Activated T-cell treated with anti-CD3 and anti-CD28 coated beads, Interleukin-2, amount 50 U/mL, for 72 hours (primary cell): ENCODE data around the gene NBR1. TPM values are rescaled to one million over a fixed set of nuclear protein-coding genes. Genes with fewer than 3 reads are reported as not detected.
A peak's percentile ranks its signal among the peaks of the same experiment; 100 is the strongest.
"Not testable (repeated sequence)": the region's sequence is repeated elsewhere in the genome, so short reads cannot be mapped to it uniquely, and the experiment has no call there.

Experiments
- ATAC-seq, 2 donors: fragments of 150-1000 bp; cut with Tn5 transposase; replicated peaks in 1 of 2; 2 replicates each; pipeline ENCODE4 v1.10.0; 2021; ENCODE audit warnings: moderate library complexity in 2 of 2, mild to moderate bottlenecking in 1 of 2
- DNase-seq, 2 donors: peaks; one replicate each; pipeline ENCODE4 v3.0.0; 2021 to 2022; ENCODE audit warnings: mixed read lengths in 1 of 2
- H3K27ac Mint-ChIP-seq: one replicate; pipeline ENCODE4 v1.8.0; 2022; ENCODE audit warnings: mild to moderate bottlenecking, moderate library complexity, mixed read lengths
- H3K27me3 Mint-ChIP-seq: one replicate; pipeline ENCODE4 v1.8.0; 2022; ENCODE audit warnings: low read depth, mixed read lengths
- H3K36me3 Mint-ChIP-seq, 2 donors: one replicate each; pipeline ENCODE4 v1.8.0; 2022; ENCODE audit warnings: mixed read lengths in 2 of 2, mild to moderate bottlenecking in 1 of 2; ENCODE audit not compliant: insufficient read depth in 2 of 2
- H3K4me1 Mint-ChIP-seq: one replicate; pipeline ENCODE4 v1.8.0; 2022; ENCODE audit warnings: low read depth, mixed read lengths
- H3K4me3 Mint-ChIP-seq, 2 donors: one replicate each; pipeline ENCODE4 v1.8.0; 2022; ENCODE audit warnings: mild to moderate bottlenecking in 2 of 2, mixed read lengths in 2 of 2, moderate library complexity in 2 of 2
- H3K9me3 Mint-ChIP-seq, 2 donors: one replicate each; pipeline ENCODE4 v1.8.0; 2022; ENCODE audit warnings: mixed read lengths in 2 of 2
- total RNA-seq, 2 donors: library from RNA; stranded (reverse); gene quantifications; one replicate each; pipeline ENCODE4 v1.2.3, GENCODE V29; 2022

The NBR1 gene
- total RNA-seq, 2 donors from 2014 or later = 86.3 to 92.1 TPM

DNA sequence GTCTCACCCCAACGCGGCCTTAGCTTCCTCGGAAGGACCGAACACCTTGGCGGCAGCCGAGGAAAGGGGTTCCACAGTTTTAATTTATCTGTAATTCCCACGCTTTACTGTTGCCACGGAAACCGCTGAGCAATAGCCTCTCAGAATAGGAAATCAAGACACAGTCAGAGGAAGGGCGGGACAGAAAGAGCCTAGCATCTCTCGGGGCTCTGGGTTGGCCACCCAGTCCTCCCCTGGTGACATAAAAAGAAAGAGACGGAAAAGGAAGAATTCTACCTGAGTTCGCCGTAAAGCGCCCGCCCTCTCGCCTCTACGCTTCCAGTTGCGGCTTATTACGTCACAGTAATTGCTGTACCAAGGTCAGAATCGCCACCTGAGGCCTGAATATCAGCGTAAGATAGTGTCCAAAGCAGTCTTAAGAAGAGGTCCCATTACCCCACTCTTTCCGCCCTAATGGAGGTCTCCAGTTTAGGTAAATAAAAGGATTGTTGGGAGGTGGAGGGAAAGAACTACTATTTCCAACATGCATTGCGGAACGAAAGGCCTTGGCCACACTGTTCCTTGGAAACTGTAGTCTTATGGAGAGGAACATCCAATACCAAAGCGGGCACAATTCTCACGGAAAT is 761 bp upstream of the NBR1 start:
- no peaks in the 10 kb centered on the region for H3K27me3 Mint-ChIP-seq
- no peak overlapping the region for H3K4me3 Mint-ChIP-seq
- H3K27ac Mint-ChIP-seq = no peak overlapping the region
- DNase-seq (peak; percentile 87 to 90), ATAC-seq (peak; percentile 82 to 84)
- H3K36me3 Mint-ChIP-seq = peaks cover 3 to 4% of the 10 kb centered on the region in 2 donors
- no peaks in the 10 kb centered on the region for H3K9me3 Mint-ChIP-seq
- H3K4me1 Mint-ChIP-seq = peaks cover 21% of the 10 kb centered on the region

GRCh38 chr17:43171586-43172487 is 823 bp downstream of the NBR1 start:
- Mint-ChIP-seq H3K9me3 (no peaks in the 10 kb centered on the region), H3K27me3 (no peaks in the 10 kb centered on the region), H3K4me3 (no peak overlapping the region), H3K27ac (no peak overlapping the region), H3K4me1 (peaks cover 37% of the 10 kb centered on the region), H3K36me3 (peaks cover 3 to 7% of the 10 kb centered on the region in 2 donors)
- no peak for ATAC-seq
- peak; percentile 2 to 12 for DNase-seq

DNA sequence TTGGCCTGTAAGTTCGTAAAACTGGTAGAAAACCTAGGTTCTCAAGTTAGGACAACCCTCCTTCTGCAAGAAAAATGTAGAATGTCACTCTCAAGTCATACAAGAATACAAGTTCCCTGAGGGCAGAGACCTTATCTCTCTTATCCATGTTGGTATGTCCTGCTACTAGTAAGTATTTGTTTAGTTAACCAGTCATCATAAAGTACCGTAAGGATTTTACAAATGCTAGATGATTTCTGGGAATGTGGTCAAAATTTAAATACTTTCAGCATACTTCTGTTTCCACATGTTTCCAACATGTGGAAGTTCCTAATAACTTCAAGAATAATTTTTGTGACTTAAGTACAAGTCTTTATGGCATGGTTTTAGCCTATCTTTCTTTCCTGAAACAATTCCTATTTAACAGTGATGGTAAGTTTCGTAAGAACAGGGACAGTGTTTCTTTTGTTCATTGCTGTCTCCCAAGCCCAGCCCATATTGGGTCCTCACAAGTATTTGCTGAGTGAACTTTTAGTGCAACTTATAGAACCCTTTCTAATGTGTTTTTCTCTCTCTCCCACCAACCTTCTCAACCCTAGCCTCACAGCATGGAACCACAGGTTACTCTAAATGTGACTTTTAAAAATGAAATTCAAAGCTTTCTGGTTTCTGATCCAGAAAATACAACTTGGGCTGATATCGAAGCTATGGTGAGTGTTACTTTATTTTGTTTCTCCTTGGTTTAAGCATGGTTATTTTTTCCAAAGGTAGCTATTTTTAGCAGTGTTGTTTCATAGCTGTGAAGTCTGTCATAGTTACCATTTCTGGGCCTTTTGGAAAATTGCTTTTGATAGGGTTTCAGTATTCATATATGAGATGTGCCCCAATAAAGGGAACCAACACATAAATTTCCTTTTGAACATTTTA is 4.5 kb downstream of the NBR1 start:
- H3K27ac Mint-ChIP-seq = peak overlapping the region; percentile 90
- peaks cover 38% of the 10 kb centered on the region for H3K4me1 Mint-ChIP-seq
- H3K36me3 Mint-ChIP-seq = peaks cover 5 to 16% of the 10 kb centered on the region in 2 donors
- H3K9me3 Mint-ChIP-seq = no peaks in the 10 kb centered on the region
- peak overlapping the region; percentile 49 to 78 for H3K4me3 Mint-ChIP-seq
- DNase-seq (no peak), ATAC-seq (no peak)
- H3K27me3 Mint-ChIP-seq = no peaks in the 10 kb centered on the region

- peaks cover 38% of the 10 kb centered on the region for H3K4me1 Mint-ChIP-seq
- H3K27me3 Mint-ChIP-seq = no peaks in the 10 kb centered on the region
- no peak for ATAC-seq
- peak overlapping the region; percentile 90 for H3K27ac Mint-ChIP-seq
- H3K9me3 Mint-ChIP-seq = no peaks in the 10 kb centered on the region
- peak overlapping the region; percentile 56 to 78 for H3K4me3 Mint-ChIP-seq
- H3K36me3 Mint-ChIP-seq = peaks cover 5 to 16% of the 10 kb centered on the region in 2 donors
- no peak for DNase-seq
Measured at GRCh38 chr17:43176119-43176570, 5.1 kb downstream of the NBR1 start.

GRCh38 chr17:43183921-43184320 is 12.9 kb downstream of the NBR1 start:
- Mint-ChIP-seq H3K27me3 (no peaks in the 10 kb centered on the region), H3K36me3 (peaks cover 4 to 10% of the 10 kb centered on the region in 2 donors), H3K4me1 (no peaks in the 10 kb centered on the region), H3K4me3 (no peak overlapping the region), H3K9me3 (no peaks in the 10 kb centered on the region), H3K27ac (no peak overlapping the region)
- ATAC-seq (no peak), DNase-seq (no peak)

GRCh38 chr17:43186656-43187055 is 15.6 kb downstream of the NBR1 start:
- H3K4me3 Mint-ChIP-seq, ATAC-seq, DNase-seq, H3K27ac Mint-ChIP-seq, H3K4me1 Mint-ChIP-seq, H3K27me3 Mint-ChIP-seq, H3K9me3 Mint-ChIP-seq: not testable (repeated sequence)
- H3K36me3 Mint-ChIP-seq = peaks cover 5 to 22% of the 10 kb centered on the region in 2 donors

DNA sequence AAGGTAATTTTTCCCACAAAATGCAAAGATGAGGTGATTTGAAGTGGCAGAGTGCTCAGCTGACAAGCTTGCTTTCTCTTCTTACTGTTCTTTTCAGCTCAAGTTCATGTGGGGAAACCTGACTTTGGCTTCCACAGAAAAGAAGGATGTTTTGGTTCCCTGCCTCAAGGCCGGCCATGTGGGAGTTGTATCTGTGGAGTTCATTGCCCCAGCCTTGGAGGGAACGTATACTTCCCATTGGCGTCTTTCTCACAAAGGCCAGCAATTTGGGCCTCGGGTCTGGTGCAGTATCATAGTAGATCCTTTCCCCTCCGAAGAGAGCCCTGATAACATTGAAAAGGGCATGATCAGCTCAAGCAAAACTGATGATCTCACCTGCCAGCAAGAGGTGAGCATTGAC is 22.2 kb downstream of the NBR1 start:
- no peak overlapping the region for H3K27ac Mint-ChIP-seq
- H3K27me3 Mint-ChIP-seq = no peaks in the 10 kb centered on the region
- no peaks in the 10 kb centered on the region for H3K4me1 Mint-ChIP-seq
- H3K4me3 Mint-ChIP-seq = no peak overlapping the region
- ATAC-seq (no peak), DNase-seq (no peak)
- H3K36me3 Mint-ChIP-seq = peaks cover 13 to 53% of the 10 kb centered on the region in 2 donors
- no peaks in the 10 kb centered on the region for H3K9me3 Mint-ChIP-seq

- peak overlapping the region; percentile 82 for H3K27ac Mint-ChIP-seq
- H3K27me3 Mint-ChIP-seq = no peaks in the 10 kb centered on the region
- DNase-seq (no peak), ATAC-seq (peak; percentile 29 to 69)
- peaks cover 14 to 32% of the 10 kb centered on the region in 2 donors for H3K36me3 Mint-ChIP-seq
- peak overlapping the region; percentile 17 to 24 for H3K4me3 Mint-ChIP-seq
- peaks cover 9% of the 10 kb centered on the region for H3K4me1 Mint-ChIP-seq
- no peaks in the 10 kb centered on the region for H3K9me3 Mint-ChIP-seq
Measured at GRCh38 chr17:43199633-43200032, 28.6 kb downstream of the NBR1 start.

GRCh38 chr17:43200127-43200526 is 29.1 kb downstream of the NBR1 start:
- Mint-ChIP-seq H3K27me3 (no peaks in the 10 kb centered on the region), H3K4me1 (peaks cover 9% of the 10 kb centered on the region), H3K27ac (peak overlapping the region; percentile 82), H3K4me3 (peak overlapping the region in 1 of 2 donors; percentile 17), H3K9me3 (no peaks in the 10 kb centered on the region), H3K36me3 (peaks cover 13 to 29% of the 10 kb centered on the region in 2 donors)
- no peak for DNase-seq
- ATAC-seq = peak in 1 of 2 donors; percentile 28

DNA sequence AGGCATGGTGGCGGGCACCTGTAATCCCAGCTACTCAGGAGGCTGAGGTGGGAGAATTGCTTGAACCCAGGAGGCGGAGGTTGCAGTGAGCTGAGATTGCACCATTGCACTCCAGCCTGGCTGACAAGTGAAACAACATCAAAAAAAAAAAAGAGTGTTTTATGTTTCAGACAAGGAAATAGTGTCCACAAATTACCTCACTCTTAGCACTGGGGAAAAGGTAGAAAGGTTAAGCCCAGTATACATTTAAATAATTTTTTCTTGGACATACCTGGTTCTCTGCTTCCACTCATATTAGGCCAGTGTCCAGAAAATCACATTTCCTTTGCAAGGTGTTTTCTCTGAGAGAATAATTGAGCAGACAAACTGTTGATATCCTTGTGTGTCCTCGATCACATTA is 32.0 kb downstream of the NBR1 start:
- DNase-seq, H3K9me3 Mint-ChIP-seq, H3K27me3 Mint-ChIP-seq, H3K4me3 Mint-ChIP-seq, H3K4me1 Mint-ChIP-seq, H3K27ac Mint-ChIP-seq, ATAC-seq: not testable (repeated sequence)
- H3K36me3 Mint-ChIP-seq = peaks cover 7 to 20% of the 10 kb centered on the region in 2 donors

DNA sequence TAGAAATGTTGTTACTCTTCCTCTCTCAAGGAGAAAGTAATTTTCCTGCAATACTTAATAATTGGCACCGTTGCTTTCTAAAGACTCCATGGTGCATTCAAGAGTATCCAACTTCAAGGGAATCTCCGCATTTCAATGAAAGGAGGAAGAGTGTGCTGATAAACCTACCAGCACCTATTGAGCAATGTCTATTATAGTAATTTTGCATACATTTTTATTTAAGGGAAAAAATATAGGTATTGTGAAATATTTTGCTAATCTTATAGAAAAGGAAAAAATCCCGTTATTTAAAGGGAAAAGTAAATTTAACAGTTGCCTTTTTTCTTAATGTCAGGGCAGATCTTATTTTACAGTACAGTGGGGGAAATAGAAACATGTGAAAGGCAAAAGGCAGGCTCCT is 39.6 kb downstream of the NBR1 start:
- Mint-ChIP-seq H3K4me3 (peak overlapping the region; percentile 92 to 98), H3K4me1 (peaks cover 40% of the 10 kb centered on the region), H3K27me3 (no peaks in the 10 kb centered on the region), H3K9me3 (no peaks in the 10 kb centered on the region), H3K36me3 (peaks cover 4 to 22% of the 10 kb centered on the region in 2 donors), H3K27ac (peak overlapping the region; percentile 92)
- no peak for ATAC-seq
- no peak for DNase-seq

DNA sequence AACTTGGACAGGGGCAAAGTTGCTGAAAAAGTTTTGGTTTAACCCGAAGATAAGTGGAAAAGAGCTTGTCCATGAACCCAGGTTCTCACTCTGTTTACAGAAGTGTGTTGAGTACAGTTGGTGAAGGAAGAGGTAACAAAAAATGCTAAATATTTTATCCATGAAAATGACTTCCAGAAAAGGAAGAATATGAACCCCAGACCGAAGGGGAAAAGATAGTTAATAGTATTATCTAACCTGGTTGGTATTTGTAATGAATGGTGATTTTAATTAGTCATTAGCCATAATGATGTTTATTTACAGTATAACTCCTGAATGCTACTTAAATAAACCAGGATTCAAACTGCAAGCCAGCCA is 40.1 kb downstream of the NBR1 start:
- H3K4me1 Mint-ChIP-seq = peaks cover 44% of the 10 kb centered on the region
- H3K4me3 Mint-ChIP-seq = peak overlapping the region; percentile 92 to 98
- ATAC-seq (no peak), DNase-seq (no peak)
- peak overlapping the region; percentile 92 for H3K27ac Mint-ChIP-seq
- H3K27me3 Mint-ChIP-seq = no peaks in the 10 kb centered on the region
- H3K36me3 Mint-ChIP-seq = peaks cover 6 to 26% of the 10 kb centered on the region in 2 donors
- no peaks in the 10 kb centered on the region for H3K9me3 Mint-ChIP-seq
